ENCODE data around the gene CSAD. TPM values are rescaled to one million over a fixed set of nuclear protein-coding genes. Genes with fewer than 3 reads are reported as not detected.

CSAD gene
- total and polyA plus RNA-seq, 2 experiments from 2014 or later, result 3.2 to 7.1 TPM

GRCh38 chr12:53204351-53204750 lies 23.6 kb upstream of the CSAD start:
- no peak overlapping the region for H3K27ac ChIP-seq (ENCODE audit: low read depth)
- no peaks in the 10 kb centered on the region for H3K9me2 ChIP-seq (ENCODE audit: insufficient read depth)
- H3K36me3 ChIP-seq (ENCODE audit: insufficient read depth), result no peaks in the 10 kb centered on the region
- no peak for DNase-seq (ENCODE audit: low spot score)
- H3K9me3 Mint-ChIP-seq, result no peaks in the 10 kb centered on the region; the same call in 2 of the 3 replicates
- no peak overlapping the region for H3K27ac Mint-ChIP-seq
- no peak for ATAC-seq
- H3K4me3 Mint-ChIP-seq, result no peak overlapping the region
- H3K27me3 Mint-ChIP-seq (ENCODE audit: insufficient read depth, low read depth, poor library complexity), result peaks cover 17% of the 10 kb centered on the region
- TF ChIP-seq POLR2AphosphoS5 (IDR thresholded peaks at IDR 0.05; ENCODE audit: low read depth) (no peak), CREB1 (CRISPR knock-in tag; IDR thresholded peaks at IDR 0.05; ENCODE audit: low read depth) (no peak), EZH2 (IDR thresholded peaks at IDR 0.05; ENCODE audit: low read depth, unreplicated experiment) (no peak), CTCF (conservative IDR thresholded peaks at IDR 0.05; ENCODE audit: low read depth in 2 of 2) (no peak), ETS1 (IDR thresholded peaks at IDR 0.05) (no peak), ZNF114 (CRISPR knock-in tag; IDR thresholded peaks at IDR 0.05) (no peak), ZNF462 (CRISPR knock-in tag; IDR thresholded peaks at IDR 0.05) (no peak), REST (IDR thresholded peaks at IDR 0.05; ENCODE audit: unreplicated experiment) (no peak), NANOG (IDR thresholded peaks at IDR 0.05; ENCODE audit: borderline replicate concordance) (no peak), STAT1 (IDR thresholded peaks at IDR 0.05; ENCODE audit: unreplicated experiment) (no peak), EZH2phosphoT487 (IDR thresholded peaks at IDR 0.05; ENCODE audit: unreplicated experiment) (no peak), JUNB (IDR thresholded peaks at IDR 0.05; ENCODE audit: unreplicated experiment) (no peak), ZNF331 (CRISPR knock-in tag; IDR thresholded peaks at IDR 0.05; ENCODE audit: low read depth) (no peak)
- H4K20me1 ChIP-seq (replicated peaks; ENCODE audit: insufficient read depth), result no peaks in the 10 kb centered on the region; the same call in 1 of the 2 replicates
- peaks cover 21% of the 10 kb centered on the region for H3K4me1 Mint-ChIP-seq
- peaks cover 23% of the 10 kb centered on the region; the same call in 1 of the 2 replicates for H3K27me3 ChIP-seq (ENCODE audit: insufficient read depth)
- H3F3A ChIP-seq (replicated peaks; ENCODE audit: low read depth), result peaks cover 7% of the 10 kb centered on the region; the same call in 1 of the 2 replicates
- no peaks in the 10 kb centered on the region for H3K79me2 ChIP-seq (replicated peaks; ENCODE audit: insufficient read depth)
- H2AFZ ChIP-seq, result no peak overlapping the region
- H3K4me1 ChIP-seq (ENCODE audit: insufficient read depth), result no peaks in the 10 kb centered on the region; the same call in 1 of the 2 replicates
- H3K36me3 Mint-ChIP-seq (ENCODE audit: low read depth), result peaks cover 4% of the 10 kb centered on the region; the same call in 1 of the 3 replicates
- no peak overlapping the region for H3K4me2 ChIP-seq
- H3K4me3 ChIP-seq, result no peak overlapping the region
